ENCODE measurements around the gene AURKAIP1. TPM values are rescaled to one million over a fixed set of nuclear protein-coding genes. Genes with fewer than 3 reads are reported as not detected.

Gene AURKAIP1
- total and polyA plus RNA-seq, 9 of the 15 experiments (the other 6 are each of a cell fraction or from before 2014, with no cell fraction given), result 7.8 to 478 (median 92.0) TPM

GRCh38 chr1:1406821-1407635, 32.0 kb upstream of the AURKAIP1 start, which contains the start of gene MRPL20 (continued):
- no peak for TF ChIP-seq TFE3 (CRISPR knock-in tag; IDR thresholded peaks at IDR 0.05)
- TF ChIP-seq MTA2 (IDR thresholded peaks at IDR 0.05; ENCODE audit: low read depth), result peak; percentile 97
- TF ChIP-seq CBX1 (IDR thresholded peaks at IDR 0.05; ENCODE audit: low read depth), result peak; percentile 90
- TF ChIP-seq GATAD2B (IDR thresholded peaks at IDR 0.05; ENCODE audit: borderline replicate concordance), result no peak; the same call in 1 of the 2 replicates
- TF ChIP-seq TBL1XR1 (IDR thresholded peaks at IDR 0.05; ENCODE audit: low read length in 2 of 2), result peak; percentile 15 to 98; a peak in 2 of 4 replicates
- TF ChIP-seq SAFB (IDR thresholded peaks at IDR 0.05; ENCODE audit: borderline replicate concordance, low read depth, low read length), result peak; percentile 51; the same call in 1 of the 2 replicates

All from K562 (cell line).